OCI-LY3 (cell line): ENCODE measurements around the gene IGF2.

Experiments used
- EZH2phosphoT487 ChIP-seq: fragments of 200-600 bp; shearing (Covaris generic); IDR thresholded peaks from 2 replicates; pipeline ENCODE4 v1.6.1; 2018; ENCODE audit warnings: antibody characterized with exemption, mixed run types, low read depth
- TF ChIP-seq, protein P1 (sequence below): fragments of 200-600, 300-600 bp; sonication (generic); IDR thresholded peaks from 2 replicates; pipeline ENCODE4 v1.5.1; 2014; ENCODE audit warnings: antibody characterized with exemption, low read length, low read depth

DNA sequence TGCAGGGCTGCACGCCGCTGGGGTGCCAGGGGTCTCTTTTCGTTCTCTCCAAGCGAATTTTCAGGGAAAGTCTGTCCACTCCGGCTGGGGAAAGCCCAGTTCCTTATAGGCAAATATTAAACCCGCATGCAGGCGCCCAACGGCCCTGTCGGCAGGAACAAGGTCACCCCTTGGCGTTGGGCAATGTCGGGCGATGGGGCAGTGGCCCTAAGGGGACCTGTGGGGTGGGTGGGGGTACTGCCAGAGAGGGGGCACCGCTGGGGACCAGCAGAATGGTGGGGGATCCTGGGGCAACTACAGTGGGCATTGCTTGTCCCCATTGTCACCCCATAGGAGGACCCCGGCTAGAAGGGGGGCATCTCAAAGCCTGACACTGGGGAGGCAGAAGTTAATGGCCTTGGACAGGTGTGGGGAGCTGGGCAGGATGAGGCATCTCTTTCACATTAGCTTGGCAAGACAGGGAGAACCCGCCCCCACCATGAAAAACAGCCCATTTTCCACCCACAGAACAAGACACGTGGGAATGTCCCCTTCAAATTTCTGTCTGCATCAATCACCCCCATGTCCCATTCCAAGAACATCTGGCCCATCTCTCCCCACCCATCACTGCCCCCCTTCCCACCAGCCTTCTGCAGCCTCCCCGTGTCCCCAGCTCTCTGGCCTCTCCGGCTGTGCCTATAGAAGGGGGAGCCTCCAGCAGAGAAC is 5.5 kb upstream of the IGF2 start:
- TF ChIP-seq, protein P1, sequence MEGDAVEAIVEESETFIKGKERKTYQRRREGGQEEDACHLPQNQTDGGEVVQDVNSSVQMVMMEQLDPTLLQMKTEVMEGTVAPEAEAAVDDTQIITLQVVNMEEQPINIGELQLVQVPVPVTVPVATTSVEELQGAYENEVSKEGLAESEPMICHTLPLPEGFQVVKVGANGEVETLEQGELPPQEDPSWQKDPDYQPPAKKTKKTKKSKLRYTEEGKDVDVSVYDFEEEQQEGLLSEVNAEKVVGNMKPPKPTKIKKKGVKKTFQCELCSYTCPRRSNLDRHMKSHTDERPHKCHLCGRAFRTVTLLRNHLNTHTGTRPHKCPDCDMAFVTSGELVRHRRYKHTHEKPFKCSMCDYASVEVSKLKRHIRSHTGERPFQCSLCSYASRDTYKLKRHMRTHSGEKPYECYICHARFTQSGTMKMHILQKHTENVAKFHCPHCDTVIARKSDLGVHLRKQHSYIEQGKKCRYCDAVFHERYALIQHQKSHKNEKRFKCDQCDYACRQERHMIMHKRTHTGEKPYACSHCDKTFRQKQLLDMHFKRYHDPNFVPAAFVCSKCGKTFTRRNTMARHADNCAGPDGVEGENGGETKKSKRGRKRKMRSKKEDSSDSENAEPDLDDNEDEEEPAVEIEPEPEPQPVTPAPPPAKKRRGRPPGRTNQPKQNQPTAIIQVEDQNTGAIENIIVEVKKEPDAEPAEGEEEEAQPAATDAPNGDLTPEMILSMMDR: no peak
- TF ChIP-seq EZH2phosphoT487: no peak
